Neural cell (in vitro differentiated cells): ENCODE data around the gene BNC1. TPM values are rescaled to one million over a fixed set of nuclear protein-coding genes. Genes with fewer than 3 reads are reported as not detected.

ENCODE experiments used
- H2AFZ ChIP-seq: fragments of 200-600, 300-800 bp; sonication (generic), shearing (Covaris generic); 2 replicates; pipeline ENCODE4 v1.6.0; 2014; ENCODE audit warnings: low read depth, mild to moderate bottlenecking, antibody characterized with exemption, low read length, moderate library complexity
- H3F3A ChIP-seq: fragments of 200-600 bp; shearing (Covaris generic); 2 replicates; pipeline ENCODE4 v1.6.1; 2016; ENCODE audit warnings: mild to moderate bottlenecking, moderate library complexity, mixed read lengths, antibody characterized with exemption, low read length; ENCODE audit not compliant: insufficient read depth, poor library complexity, severe bottlenecking
- H3K27ac ChIP-seq: fragments of 200-600, 300-800 bp; sonication (generic), shearing (Covaris generic); 2 replicates; pipeline ENCODE4 v1.5.1; 2014; ENCODE audit warnings: mild to moderate bottlenecking, low read length, moderate library complexity
- H3K27me3 ChIP-seq: fragments of 300-800, 200-600 bp; sonication (generic), shearing (Covaris generic); 2 replicates; pipeline ENCODE4 v1.6.0; 2014; ENCODE audit warnings: mild to moderate bottlenecking, low read depth, low read length, moderate library complexity; ENCODE audit not compliant: insufficient read depth
- H3K36me3 ChIP-seq: fragments of 300-800, 200-600 bp; sonication (generic), shearing (Covaris generic); 2 replicates; pipeline ENCODE4 v1.5.1; 2014; ENCODE audit warnings: mild to moderate bottlenecking, antibody characterized with exemption, low read length, moderate library complexity; ENCODE audit not compliant: insufficient read depth
- H3K4me2 ChIP-seq: fragments of 300-800, 200-600 bp; sonication (generic), shearing (Covaris generic); 2 replicates; pipeline ENCODE4 v1.6.0; 2014; ENCODE audit warnings: mild to moderate bottlenecking, low read length
- H3K4me3 ChIP-seq: fragments of 300-800, 200-600 bp; sonication (generic), shearing (Covaris generic); 2 replicates; pipeline ENCODE4 v1.5.1; 2014; ENCODE audit warnings: mild to moderate bottlenecking, low read length, moderate library complexity
- H3K79me2 ChIP-seq: fragments of 200-600 bp; shearing (Covaris generic); replicated peaks from 2 replicates; pipeline ENCODE4 v1.6.0; 2014; ENCODE audit warnings: mild to moderate bottlenecking, low read length, moderate library complexity; ENCODE audit not compliant: insufficient read depth
- H3K9ac ChIP-seq: fragments of 300-800, 200-600 bp; sonication (generic), shearing (Covaris generic); 2 replicates; pipeline ENCODE4 v1.6.1; 2016; ENCODE audit warnings: mild to moderate bottlenecking, low read length, mixed read lengths
- H3K9me2 ChIP-seq: fragments of 200-600 bp; shearing (Covaris generic); 2 replicates; pipeline ENCODE4 v1.6.1; 2016; ENCODE audit warnings: mild to moderate bottlenecking, low read length, mixed read lengths; ENCODE audit not compliant: insufficient read depth
- H3K9me3 ChIP-seq: fragments of 200-600, 300-800 bp; sonication (generic), shearing (Covaris generic); 2 replicates; pipeline ENCODE4 v1.6.1; 2016; ENCODE audit warnings: mild to moderate bottlenecking, mixed run types, low read length, moderate library complexity, mixed read lengths
- H4K20me1 ChIP-seq: fragments of 200-600 bp; shearing (Covaris generic); 2 replicates; pipeline ENCODE4 v1.6.1; 2016; ENCODE audit warnings: mild to moderate bottlenecking, mixed run types; ENCODE audit not compliant: insufficient read depth
- EP300 ChIP-seq: fragments of 450-650 bp; conservative IDR thresholded peaks from 2 replicates; pipeline ENCODE4 v1.6.1; 2014; ENCODE audit warnings: antibody characterized with exemption, mild to moderate bottlenecking, moderate library complexity; ENCODE audit not compliant: poor library complexity, severe bottlenecking
- EZH2 ChIP-seq: fragments of 200-600, 300-800 bp; shearing (Covaris generic), sonication (generic); IDR thresholded peaks from 2 replicates; pipeline ENCODE4 v1.6.1; 2014; ENCODE audit warnings: antibody characterized with exemption, low read length, borderline replicate concordance, mild to moderate bottlenecking; ENCODE audit not compliant: insufficient read depth, poor library complexity, severe bottlenecking
- MXI1 ChIP-seq: fragments of 450-650 bp; conservative IDR thresholded peaks from 2 replicates; pipeline ENCODE4 v1.6.1; 2014; ENCODE audit warnings: antibody characterized with exemption, mild to moderate bottlenecking; ENCODE audit not compliant: poor library complexity, severe bottlenecking
- POLR2AphosphoS5 ChIP-seq: IDR thresholded peaks from 2 replicates; pipeline ENCODE4 v1.6.1; 2012
- RAD21 ChIP-seq: fragments of 450-650 bp; conservative IDR thresholded peaks from 2 replicates; pipeline ENCODE4 v1.6.1; 2014; ENCODE audit warnings: antibody characterized with exemption, mild to moderate bottlenecking, moderate library complexity
- SMC3 ChIP-seq: fragments of 450-650 bp; conservative IDR thresholded peaks from 2 replicates; pipeline ENCODE4 v1.6.1; 2014; ENCODE audit warnings: antibody characterized with exemption, mild to moderate bottlenecking, moderate library complexity; ENCODE audit not compliant: poor library complexity
- TAF1 ChIP-seq: IDR thresholded peaks from 2 replicates; pipeline ENCODE4 v1.6.1; 2012; ENCODE audit warnings: low read depth
- polyA plus RNA-seq: library from polyadenylated mRNA; depleted of rRNA; stranded (reverse); fragments of >200 nt; gene quantifications from 2 replicates; pipeline ENCODE4 v1.2.3, GENCODE V29; 2014
- TF ChIP-seq, protein P1 (sequence below): fragments of 450-650 bp; IDR thresholded peaks from 2 replicates; pipeline ENCODE4 v1.5.1; 2014; ENCODE audit warnings: antibody characterized with exemption, mild to moderate bottlenecking, moderate library complexity; ENCODE audit not compliant: poor library complexity, severe bottlenecking
- TF ChIP-seq, protein P2 (sequence below): IDR thresholded peaks from 2 replicates; pipeline ENCODE4 v1.6.1; 2012; ENCODE audit warnings: borderline replicate concordance

The BNC1 gene
- polyA plus RNA-seq, 1 donor from 2014 or later: not detected

GRCh38 chr15:83295417-83295816, 11.0 kb upstream of the BNC1 start:
- Histone ChIP-seq H3K36me3 (no peaks in the 10 kb centered on the region), H3K9me2 (no peaks in the 10 kb centered on the region), H3K27ac (no peak overlapping the region), H3K79me2 (no peaks in the 10 kb centered on the region), H2AFZ (no peak overlapping the region), H3K4me3 (no peak overlapping the region), H3K9me3 (no peaks in the 10 kb centered on the region), H3F3A (no peaks in the 10 kb centered on the region), H3K27me3 (no peaks in the 10 kb centered on the region), H4K20me1 (no peaks in the 10 kb centered on the region), H3K9ac (no peak overlapping the region), H3K4me2 (no peak overlapping the region)
- TF ChIP-seq RAD21 (no peak), EP300 (no peak)

DNA sequence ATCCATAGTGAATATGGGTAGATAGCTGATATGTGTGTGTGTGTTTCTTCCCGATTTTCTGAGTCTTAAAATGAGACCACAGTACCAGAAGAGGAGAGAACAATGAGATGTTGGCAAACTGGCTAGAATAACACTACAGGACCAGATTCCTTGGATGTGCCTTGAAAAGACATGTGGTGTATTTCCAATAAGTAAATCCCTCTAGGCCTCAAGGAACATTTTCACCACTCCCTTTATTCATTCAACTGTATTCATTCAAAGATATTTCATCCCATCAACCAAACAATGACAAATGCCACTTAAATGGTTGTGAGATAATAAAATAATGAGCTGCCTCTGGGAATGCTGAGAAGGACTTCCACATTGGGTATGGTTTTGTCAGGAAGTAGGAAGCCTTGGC, 8.7 kb upstream of the BNC1 start:
- H3K4me3 ChIP-seq: no peak overlapping the region
- no peak overlapping the region for H3K27ac ChIP-seq
- no peaks in the 10 kb centered on the region for H3K9me3 ChIP-seq
- H2AFZ ChIP-seq: no peak overlapping the region
- TF ChIP-seq EZH2 (no peak), SMC3 (no peak), MXI1 (no peak), RAD21 (no peak), EP300 (no peak), POLR2AphosphoS5 (no peak), TAF1 (no peak)
- TF ChIP-seq, protein P1, sequence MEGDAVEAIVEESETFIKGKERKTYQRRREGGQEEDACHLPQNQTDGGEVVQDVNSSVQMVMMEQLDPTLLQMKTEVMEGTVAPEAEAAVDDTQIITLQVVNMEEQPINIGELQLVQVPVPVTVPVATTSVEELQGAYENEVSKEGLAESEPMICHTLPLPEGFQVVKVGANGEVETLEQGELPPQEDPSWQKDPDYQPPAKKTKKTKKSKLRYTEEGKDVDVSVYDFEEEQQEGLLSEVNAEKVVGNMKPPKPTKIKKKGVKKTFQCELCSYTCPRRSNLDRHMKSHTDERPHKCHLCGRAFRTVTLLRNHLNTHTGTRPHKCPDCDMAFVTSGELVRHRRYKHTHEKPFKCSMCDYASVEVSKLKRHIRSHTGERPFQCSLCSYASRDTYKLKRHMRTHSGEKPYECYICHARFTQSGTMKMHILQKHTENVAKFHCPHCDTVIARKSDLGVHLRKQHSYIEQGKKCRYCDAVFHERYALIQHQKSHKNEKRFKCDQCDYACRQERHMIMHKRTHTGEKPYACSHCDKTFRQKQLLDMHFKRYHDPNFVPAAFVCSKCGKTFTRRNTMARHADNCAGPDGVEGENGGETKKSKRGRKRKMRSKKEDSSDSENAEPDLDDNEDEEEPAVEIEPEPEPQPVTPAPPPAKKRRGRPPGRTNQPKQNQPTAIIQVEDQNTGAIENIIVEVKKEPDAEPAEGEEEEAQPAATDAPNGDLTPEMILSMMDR: no peak
- TF ChIP-seq, protein P2, sequence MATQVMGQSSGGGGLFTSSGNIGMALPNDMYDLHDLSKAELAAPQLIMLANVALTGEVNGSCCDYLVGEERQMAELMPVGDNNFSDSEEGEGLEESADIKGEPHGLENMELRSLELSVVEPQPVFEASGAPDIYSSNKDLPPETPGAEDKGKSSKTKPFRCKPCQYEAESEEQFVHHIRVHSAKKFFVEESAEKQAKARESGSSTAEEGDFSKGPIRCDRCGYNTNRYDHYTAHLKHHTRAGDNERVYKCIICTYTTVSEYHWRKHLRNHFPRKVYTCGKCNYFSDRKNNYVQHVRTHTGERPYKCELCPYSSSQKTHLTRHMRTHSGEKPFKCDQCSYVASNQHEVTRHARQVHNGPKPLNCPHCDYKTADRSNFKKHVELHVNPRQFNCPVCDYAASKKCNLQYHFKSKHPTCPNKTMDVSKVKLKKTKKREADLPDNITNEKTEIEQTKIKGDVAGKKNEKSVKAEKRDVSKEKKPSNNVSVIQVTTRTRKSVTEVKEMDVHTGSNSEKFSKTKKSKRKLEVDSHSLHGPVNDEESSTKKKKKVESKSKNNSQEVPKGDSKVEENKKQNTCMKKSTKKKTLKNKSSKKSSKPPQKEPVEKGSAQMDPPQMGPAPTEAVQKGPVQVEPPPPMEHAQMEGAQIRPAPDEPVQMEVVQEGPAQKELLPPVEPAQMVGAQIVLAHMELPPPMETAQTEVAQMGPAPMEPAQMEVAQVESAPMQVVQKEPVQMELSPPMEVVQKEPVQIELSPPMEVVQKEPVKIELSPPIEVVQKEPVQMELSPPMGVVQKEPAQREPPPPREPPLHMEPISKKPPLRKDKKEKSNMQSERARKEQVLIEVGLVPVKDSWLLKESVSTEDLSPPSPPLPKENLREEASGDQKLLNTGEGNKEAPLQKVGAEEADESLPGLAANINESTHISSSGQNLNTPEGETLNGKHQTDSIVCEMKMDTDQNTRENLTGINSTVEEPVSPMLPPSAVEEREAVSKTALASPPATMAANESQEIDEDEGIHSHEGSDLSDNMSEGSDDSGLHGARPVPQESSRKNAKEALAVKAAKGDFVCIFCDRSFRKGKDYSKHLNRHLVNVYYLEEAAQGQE: no peak
- no peaks in the 10 kb centered on the region for H3K9me2 ChIP-seq
- no peaks in the 10 kb centered on the region for H3K79me2 ChIP-seq
- H3K4me2 ChIP-seq: no peak overlapping the region
- no peaks in the 10 kb centered on the region for H4K20me1 ChIP-seq
- no peaks in the 10 kb centered on the region for H3K27me3 ChIP-seq
- H3K9ac ChIP-seq: no peak overlapping the region
- H3F3A ChIP-seq: no peaks in the 10 kb centered on the region
- H3K36me3 ChIP-seq: no peaks in the 10 kb centered on the region

GRCh38 chr15:83292317-83292716, 7.9 kb upstream of the BNC1 start:
- TF ChIP-seq, protein P1: no peak
- TF ChIP-seq SMC3: no peak
- TF ChIP-seq MXI1: no peak
- TF ChIP-seq, protein P2: no peak
- TF ChIP-seq RAD21: no peak
- no peak for TF ChIP-seq POLR2AphosphoS5
- no peak for TF ChIP-seq TAF1
- no peak for TF ChIP-seq EP300
- TF ChIP-seq EZH2: no peak
- H4K20me1 ChIP-seq: no peaks in the 10 kb centered on the region
- H3K27me3 ChIP-seq: peaks cover 1% of the 10 kb centered on the region
- no peak overlapping the region for H3K27ac ChIP-seq
- no peak overlapping the region for H3K4me2 ChIP-seq
- H3K36me3 ChIP-seq: no peaks in the 10 kb centered on the region
- no peaks in the 10 kb centered on the region for H3K9me2 ChIP-seq
- no peak overlapping the region for H3K9ac ChIP-seq
- no peaks in the 10 kb centered on the region for H3F3A ChIP-seq
- H2AFZ ChIP-seq: no peak overlapping the region
- no peaks in the 10 kb centered on the region for H3K9me3 ChIP-seq
- H3K79me2 ChIP-seq: no peaks in the 10 kb centered on the region
- no peak overlapping the region for H3K4me3 ChIP-seq
